ENCODE results near the gene PRM1. TPM values are rescaled to one million over a fixed set of nuclear protein-coding genes. Genes with fewer than 3 reads are reported as not detected.

Gene PRM1
- total RNA-seq, 1 donor from 2014 or later, result not detected

DNA sequence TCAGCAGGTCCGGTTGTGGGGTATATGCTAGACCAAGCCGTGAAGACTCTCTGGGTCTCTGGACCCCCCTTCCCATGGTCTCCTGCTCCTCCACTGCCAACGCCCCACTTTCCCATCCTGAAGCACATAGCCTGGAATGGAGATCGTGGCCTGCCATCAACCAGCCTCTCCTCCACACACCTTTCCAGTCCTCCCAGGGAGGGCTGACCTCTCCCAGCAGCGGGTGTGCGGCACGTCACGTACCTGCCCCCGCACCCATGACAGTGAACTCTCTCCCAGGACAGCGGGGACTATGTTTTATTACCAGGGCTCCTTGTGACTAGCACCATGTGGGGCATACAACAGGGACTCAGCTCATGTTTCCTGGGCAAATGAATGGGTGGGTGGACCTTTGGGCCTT, 9.5 kb downstream of the PRM1 start:
- DNase-seq, result no peak

DNA sequence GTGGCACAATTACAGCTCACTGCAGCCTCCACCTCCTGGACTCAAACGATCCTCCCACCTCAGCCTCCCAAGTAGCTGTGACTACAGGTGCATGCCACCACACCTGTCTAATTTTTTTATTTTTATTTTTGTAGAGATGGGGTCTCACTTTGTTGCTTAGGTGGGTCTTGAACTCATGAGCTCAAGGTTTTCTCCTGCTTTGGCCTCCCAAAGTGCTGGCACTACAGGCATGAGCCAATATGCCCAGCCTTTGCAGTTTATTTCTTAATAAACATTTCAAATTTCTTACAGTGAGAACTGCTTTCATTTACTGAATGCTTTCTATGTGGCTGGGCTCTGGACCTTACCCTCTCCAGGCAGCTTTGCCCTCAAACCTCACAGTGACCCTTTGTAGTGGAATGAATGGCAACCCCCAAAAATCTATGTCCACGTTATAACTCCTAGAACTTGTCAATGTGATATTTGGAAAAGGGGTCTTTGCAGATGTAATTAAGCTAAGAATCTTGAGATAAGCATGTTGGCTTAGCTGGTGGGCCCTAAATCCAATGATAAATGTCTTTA, 10.4 kb downstream of the PRM1 start:
- no peak for DNase-seq

GRCh38 chr16:11268921-11269375, 12.2 kb downstream of the PRM1 start, which contains the start of gene TNP2:
Gene TNP2, minus strand, starts transcription at chr16:11269325. Its CDS starts 63 bp downstream, at chr16:11269262.
- DNase-seq, result no peak

- DNase-seq, result no peak
These were observed 16.0 kb downstream of the PRM1 start for GRCh38 chr16:11265124-11265523.

GRCh38 chr16:11264155-11264832, 16.8 kb downstream of the PRM1 start:
- DNase-seq, result no peak

GRCh38 chr16:11263737-11264136, 17.4 kb downstream of the PRM1 start:
- no peak for DNase-seq

DNA sequence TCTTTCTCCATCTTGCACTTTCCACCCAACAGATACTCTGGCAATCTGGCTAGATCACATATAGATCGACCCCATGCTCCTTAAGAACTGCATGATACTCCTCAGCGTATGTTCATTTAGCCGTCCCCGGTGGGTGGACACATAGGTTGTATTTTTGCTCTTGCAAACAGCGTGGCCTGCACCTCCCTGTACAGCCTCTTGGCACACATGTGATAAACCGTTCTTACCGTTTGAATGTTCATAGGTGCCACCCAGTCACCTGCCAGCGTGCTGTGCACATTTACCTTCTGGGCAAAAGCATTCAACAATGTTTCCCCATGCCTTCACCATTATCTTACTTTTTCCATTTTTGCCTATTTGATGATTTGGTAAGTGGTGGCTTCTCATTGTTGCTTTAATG, 18.2 kb downstream of the PRM1 start:
- no peak for DNase-seq

- no peak for DNase-seq
These were observed 20.5 kb downstream of the PRM1 start for GRCh38 chr16:11260596-11260966.

DNA sequence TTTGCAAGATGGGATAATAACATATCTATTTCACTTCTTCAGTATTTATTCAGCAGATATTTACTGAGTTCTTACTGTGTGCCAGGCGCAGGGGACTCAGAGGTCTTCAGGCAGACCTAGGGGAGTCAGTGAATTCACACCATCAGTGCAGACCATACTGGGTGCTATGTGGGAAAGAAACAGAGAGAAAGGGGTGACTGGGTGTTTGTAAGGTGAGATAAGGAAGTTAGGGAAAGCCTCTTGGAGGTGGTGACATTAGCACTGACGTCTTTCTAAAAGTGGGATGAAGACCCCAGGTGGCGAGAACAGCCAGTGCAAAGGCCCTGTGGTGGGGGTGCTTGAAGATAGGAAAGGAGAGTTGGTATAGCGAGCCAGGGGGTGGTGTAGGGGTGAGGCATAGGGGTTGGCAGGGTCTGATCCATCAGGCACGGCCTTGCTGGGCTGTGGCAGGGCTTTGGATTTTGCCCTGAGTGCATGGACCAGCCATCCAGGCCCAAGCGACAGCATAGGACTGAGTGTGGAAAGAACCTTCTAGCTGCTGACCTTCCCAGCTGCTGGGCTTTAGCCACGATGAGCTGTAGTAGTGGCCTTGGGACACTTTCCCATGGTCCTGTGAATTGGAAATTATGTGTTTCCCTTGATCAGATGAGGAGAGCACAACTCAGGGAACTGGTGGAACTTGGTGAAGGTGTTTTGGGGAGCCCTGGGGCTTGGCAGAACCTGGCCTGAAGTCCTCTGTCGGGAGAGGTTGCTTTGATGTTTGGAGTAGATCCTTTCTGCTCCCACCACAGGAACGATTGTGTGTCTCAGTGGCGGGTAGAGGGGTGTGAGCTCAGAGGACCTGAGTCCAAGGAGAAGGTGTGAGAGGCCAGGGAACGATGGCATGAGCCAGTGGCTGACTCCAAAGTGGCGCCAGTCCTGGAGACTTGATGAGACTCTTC, 21.2 kb downstream of the PRM1 start:
- no peak for DNase-seq

DNA sequence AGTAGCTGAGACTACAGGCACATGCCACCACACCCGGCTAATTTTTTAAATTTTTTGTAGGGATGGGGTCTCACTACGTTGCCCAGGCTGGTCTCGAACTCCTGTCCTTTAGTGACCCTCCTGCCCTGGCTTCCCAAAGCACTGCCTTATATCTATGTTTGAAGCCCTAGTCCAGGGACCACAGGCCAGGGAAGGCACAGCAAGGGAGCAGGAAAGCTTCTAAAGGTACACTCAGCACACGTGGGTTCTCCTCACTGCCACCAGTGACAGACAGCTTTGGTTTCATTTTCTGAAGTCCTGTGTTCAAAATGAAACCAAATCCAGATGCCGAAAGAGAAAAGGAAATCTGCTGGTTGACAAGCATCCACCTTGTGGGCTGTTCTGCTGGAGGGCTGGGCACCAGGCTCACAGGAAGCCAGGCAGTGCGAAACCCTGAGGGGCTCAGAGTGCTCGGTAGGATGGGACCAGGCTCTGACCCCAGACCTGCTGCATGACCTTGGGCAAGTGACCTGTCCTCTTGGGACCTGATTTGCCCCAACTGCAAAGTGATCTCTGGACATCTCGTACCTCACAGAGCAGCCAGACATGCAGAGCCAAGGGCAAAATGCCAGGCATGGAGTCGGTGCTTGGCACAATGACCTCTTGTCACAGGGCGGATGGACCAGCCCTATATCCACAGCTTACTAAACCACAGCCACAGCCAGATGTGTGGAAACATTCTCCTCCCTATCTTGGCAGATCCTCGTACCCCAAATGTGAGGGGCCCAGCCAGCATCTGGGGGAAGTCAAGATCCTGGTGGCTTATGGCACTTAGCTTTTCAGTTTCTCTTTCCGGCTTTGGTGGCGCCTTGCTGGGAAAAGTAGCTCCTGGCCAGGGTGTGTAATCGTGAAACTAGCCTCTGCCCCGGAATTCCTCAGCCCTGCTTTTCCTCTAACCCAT, 22.3 kb downstream of the PRM1 start:
- no peak for DNase-seq

DNA sequence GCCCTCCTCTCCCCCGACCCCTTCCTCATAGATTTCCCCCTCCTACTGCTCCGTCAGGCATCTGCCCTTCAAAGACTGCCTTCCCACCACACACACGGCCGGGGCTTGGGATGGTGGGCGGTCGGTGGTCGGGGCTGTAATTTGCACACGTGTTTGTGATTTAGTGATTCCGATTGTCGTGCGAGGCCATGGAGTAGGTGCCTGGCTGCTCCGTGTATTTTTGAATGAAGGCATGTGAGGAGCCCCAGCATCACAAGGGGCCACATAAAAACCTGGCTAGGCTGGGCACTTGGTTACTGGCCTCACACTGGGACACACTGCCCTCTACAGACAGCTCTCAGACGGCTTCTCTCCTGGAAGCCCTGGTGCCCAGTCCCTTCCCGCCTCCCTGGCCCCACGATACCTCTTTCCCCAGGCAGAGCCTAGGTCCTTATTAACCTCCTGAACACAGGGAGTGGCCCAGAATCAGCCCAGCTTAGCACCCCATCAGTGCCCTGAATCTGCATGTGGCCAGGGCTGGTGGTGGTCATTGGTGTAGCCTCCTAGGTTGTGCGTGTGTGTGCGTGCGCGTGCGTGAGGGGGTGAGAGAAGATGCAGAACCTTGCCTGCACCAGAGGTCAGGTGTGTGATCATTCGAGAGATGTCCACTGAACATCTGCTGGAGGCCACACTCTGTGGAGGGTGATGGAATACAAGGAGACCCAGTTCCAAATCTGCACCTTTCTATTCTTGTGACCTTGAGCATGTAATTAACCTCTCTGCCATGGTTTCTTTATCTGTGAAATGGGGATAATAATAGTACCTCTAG, 23.8 kb downstream of the PRM1 start:
- peak; percentile 91 for DNase-seq

DNA sequence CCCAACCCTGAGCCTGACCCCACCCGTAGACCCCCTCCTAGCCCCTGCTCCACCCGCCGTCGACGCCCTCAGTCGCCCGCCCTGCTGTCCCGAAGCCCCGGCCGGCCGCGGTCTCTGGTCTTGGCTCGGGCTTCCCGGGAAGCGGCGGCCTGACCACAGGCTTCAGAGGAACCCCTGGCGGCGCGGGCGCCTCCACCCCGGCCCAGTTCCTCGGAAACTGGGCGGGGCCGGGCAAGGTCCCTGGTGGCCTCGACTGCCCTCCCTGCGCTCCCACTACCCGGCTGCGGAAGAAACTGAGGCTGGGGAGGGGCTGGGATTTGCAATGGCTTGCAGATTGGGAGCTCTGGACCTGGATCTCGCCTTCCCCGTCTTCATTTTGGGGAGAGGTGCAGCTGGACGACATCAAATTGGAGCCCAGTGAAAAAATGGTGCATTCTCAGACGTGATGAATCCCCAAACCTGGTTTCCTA, 24.4 kb downstream of the PRM1 start:
- DNase-seq, result peak; percentile 51

DNA sequence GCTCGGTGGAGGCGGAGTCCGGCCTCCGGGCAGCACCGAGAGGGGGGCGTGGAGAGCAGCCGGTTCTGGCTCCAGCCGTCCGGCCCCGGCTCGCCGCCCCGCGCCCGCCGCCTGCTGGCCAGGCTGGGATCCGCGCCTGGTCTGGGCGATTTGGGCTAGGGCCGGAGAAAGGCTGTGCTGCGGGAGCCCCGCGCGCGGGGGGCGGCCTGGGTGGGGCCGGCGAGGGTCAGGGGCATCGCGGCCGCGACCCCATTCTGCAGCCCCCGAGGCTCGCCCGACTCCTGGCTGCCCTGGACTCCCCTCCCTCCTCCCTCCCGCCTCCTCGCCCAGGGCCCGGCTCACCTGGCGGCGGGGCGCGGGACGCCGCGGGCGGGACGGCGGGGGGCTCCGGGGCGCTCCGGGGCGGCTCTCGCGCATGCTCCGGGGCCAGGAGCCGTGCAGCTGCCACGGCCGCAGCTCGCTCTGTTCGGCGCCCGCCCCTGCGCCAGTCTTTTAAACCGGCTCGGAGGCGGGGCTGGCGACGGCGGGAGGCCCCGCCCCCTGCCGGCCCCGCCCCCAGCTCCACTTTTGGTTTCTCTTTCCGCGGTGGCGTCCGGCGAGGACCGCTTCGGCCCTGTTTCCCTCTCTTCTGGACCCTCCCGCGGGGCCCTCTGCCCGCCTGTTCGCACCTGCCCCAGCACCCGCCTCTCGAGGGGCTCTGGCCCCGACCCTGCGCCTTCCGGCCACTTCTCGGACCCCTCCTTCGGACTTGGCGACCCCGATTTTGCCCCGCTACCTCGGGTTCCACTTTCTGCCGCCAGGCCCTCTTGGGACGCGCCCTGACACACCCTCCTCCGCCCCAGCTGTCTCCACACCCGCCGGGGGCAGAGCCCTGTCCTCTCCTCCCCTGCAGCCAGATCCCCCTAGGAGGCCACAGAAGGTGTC, 25.1 kb downstream of the PRM1 start, which contains the start of gene SOCS1:
SOCS1 (minus strand) TSS at position 468 of the 924 bp plus-strand sequence. CDS start 726 bp downstream, outside the sequence.
- DNase-seq, result peak; percentile 85

DNA sequence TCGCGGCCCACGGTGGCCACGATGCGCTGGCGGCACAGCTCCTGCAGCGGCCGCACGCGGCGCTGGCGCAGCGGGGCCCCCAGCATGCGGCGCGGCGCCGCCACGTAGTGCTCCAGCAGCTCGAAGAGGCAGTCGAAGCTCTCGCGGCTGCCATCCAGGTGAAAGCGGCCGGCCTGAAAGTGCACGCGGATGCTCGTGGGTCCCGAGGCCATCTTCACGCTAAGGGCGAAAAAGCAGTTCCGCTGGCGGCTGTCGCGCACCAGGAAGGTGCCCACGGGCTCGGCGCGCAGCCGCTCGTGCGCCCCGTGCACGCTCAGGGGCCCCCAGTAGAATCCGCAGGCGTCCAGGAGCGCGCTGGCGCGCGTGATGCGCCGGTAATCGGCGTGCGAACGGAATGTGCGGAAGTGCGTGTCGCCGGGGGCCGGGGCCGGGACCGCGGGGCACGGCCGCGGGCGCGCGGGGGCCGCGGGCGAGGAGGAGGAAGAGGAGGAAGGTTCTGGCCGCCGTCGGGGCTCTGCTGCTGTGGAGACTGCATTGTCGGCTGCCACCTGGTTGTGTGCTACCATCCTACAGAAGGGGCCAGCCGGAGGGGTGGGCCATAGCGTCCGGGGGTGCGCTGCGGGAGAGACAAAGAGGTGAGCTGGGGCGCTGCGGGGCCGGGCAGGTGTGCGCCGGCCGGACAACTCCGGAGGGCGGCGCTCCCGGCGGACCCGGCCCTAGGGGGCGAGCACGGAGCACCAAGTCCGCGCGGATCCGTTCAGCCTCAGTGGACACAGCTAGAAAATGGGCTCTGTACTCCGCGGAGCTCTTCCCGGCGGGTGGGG, 26.0 kb downstream of the PRM1 start:
- peak; percentile 71 for DNase-seq

GRCh38 chr16:11253995-11254912, 26.9 kb downstream of the PRM1 start:
- no peak for DNase-seq

- no peak for DNase-seq
These were observed 27.8 kb downstream of the PRM1 start for GRCh38 chr16:11253009-11253994.
